Caco-2 (cell line): ENCODE data around the gene SPDYE3. TPM values are rescaled to one million over a fixed set of nuclear protein-coding genes. Genes with fewer than 3 reads are reported as not detected.
"Not testable (repeated sequence)": the region's sequence is repeated elsewhere in the genome, so short reads cannot be mapped to it uniquely, and the experiment has no call there.

Source experiments
- BruUV-seq: library from RNA; stranded (reverse); fragments of 400-500 nt; replicated peaks from 2 replicates; lab custom pipeline; 2021; lab: Mats Ljungman, UMichigan
- CTCF ChIA-PET: fragments of 300-600 bp; sonication (Branson Sonifier 250); formaldehyde crosslinking; loops from one replicate; lab custom pipeline; 2022; ENCODE audit warnings: antibody characterized with exemption; lab: Charles Lee
- POLR2A ChIA-PET: fragments of 300-600 bp; sonication (Branson Sonifier 250); formaldehyde crosslinking; loops from one replicate; lab custom pipeline; 2022; ENCODE audit warnings: antibody characterized with exemption; lab: Charles Lee
- DNase-seq, 2 experiments: peaks; one replicate each; pipeline versions ENCODE4 v3.0.0 to v3.0.0-alpha.2; 2020 to 2022
- H3K27me3 ChIP-seq: replicated peaks from 2 replicates; pipeline ENCODE4 v1.6.0; 2011; ENCODE audit warnings: low read length; ENCODE audit not compliant: control insufficient read depth, insufficient read depth
- H3K36me3 ChIP-seq: 2 replicates; pipeline ENCODE4 v1.5.1; 2011; ENCODE audit warnings: low read length; ENCODE audit not compliant: control insufficient read depth, insufficient read depth
- H3K4me1 ChIP-seq: fragments of 250-450 bp; sonication (Bioruptor Pico); 2 replicates; pipeline ENCODE4 v1.5.1; 2020; ENCODE audit warnings: mild to moderate bottlenecking
- H3K4me3 ChIP-seq: 2 replicates; pipeline ENCODE4 v1.5.1; 2011; ENCODE audit warnings: low read depth, mild to moderate bottlenecking, control low read depth, low read length
- H3K9me3 ChIP-seq: fragments of 250-450 bp; sonication (Bioruptor Pico); 2 replicates; pipeline ENCODE4 v1.5.1; 2020; ENCODE audit warnings: mild to moderate bottlenecking, moderate library complexity
- H3K27ac Mint-ChIP-seq: one replicate; pipeline ENCODE4 v1.8.0; 2022; ENCODE audit warnings: mixed read lengths; ENCODE audit not compliant: unreplicated experiment
- H3K27me3 Mint-ChIP-seq: one replicate; pipeline ENCODE4 v1.8.0; 2022; ENCODE audit warnings: mixed read lengths; ENCODE audit not compliant: insufficient read depth, unreplicated experiment
- H3K36me3 Mint-ChIP-seq: one replicate; pipeline ENCODE4 v1.8.0; 2022; ENCODE audit warnings: mild to moderate bottlenecking, mixed read lengths; ENCODE audit not compliant: insufficient read depth, unreplicated experiment
- H3K4me1 Mint-ChIP-seq: one replicate; pipeline ENCODE4 v1.8.0; 2022; ENCODE audit warnings: low read depth, mixed read lengths; ENCODE audit not compliant: unreplicated experiment
- H3K4me3 Mint-ChIP-seq: one replicate; pipeline ENCODE4 v1.8.0; 2022; ENCODE audit warnings: mild to moderate bottlenecking, moderate library complexity, mixed read lengths; ENCODE audit not compliant: unreplicated experiment
- H3K9me3 Mint-ChIP-seq: one replicate; pipeline ENCODE4 v1.8.0; 2022; ENCODE audit warnings: mixed read lengths; ENCODE audit not compliant: unreplicated experiment
- intact Hi-C: fragments of 100-400 bp; cut with micrococcal nuclease; formaldehyde crosslinking; loops from one replicate; pipeline ENCODE4 v1.10.0; 2022; ENCODE audit not compliant: unreplicated experiment
- total RNA-seq: library from RNA; stranded (reverse); gene quantifications from 2 replicates; pipeline ENCODE4 v1.2.3, GENCODE V29; 2022
- TF ChIP-seq, protein P1 (sequence below), 2 experiments: fragments of 200-600 bp in 1 of 2; IDR thresholded peaks; 1 replicate in 1 of 2; 2 replicates in 1 of 2; pipeline versions ENCODE4 v1.5.1 to v1.8.0; 2011 to 2022; ENCODE audit warnings: antibody characterized with exemption in 1 of 2, control low read depth in 1 of 2, inconsistent platforms in 1 of 2, low read depth in 1 of 2, low read length in 1 of 2, mild to moderate bottlenecking in 1 of 2, moderate library complexity in 1 of 2; ENCODE audit not compliant: insufficient read depth in 1 of 2, severe bottlenecking in 1 of 2, unreplicated experiment in 1 of 2

The SPDYE3 gene
- total RNA-seq, 1 experiment from 2014 or later = not detected

DNA sequence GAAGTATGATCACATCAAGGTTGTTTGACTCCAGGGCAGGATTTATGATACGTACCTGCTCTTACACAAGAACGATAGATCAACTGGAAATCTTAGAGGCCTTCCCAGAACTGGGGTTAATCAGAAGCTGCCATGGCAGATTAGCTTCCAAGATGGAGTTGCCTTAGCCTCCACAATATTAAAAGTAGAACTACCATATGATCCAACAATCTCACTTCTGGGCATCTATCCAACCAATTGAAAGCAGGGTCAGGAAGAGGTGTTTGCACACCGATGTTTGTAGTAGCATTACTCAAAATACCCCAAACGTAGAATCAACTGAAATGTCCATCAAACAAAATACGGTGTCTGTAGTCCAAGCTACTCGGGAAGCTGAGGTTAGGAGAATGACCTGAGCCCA lies 57.0 kb downstream of the SPDYE3 start:
- TF ChIP-seq, protein P1, sequence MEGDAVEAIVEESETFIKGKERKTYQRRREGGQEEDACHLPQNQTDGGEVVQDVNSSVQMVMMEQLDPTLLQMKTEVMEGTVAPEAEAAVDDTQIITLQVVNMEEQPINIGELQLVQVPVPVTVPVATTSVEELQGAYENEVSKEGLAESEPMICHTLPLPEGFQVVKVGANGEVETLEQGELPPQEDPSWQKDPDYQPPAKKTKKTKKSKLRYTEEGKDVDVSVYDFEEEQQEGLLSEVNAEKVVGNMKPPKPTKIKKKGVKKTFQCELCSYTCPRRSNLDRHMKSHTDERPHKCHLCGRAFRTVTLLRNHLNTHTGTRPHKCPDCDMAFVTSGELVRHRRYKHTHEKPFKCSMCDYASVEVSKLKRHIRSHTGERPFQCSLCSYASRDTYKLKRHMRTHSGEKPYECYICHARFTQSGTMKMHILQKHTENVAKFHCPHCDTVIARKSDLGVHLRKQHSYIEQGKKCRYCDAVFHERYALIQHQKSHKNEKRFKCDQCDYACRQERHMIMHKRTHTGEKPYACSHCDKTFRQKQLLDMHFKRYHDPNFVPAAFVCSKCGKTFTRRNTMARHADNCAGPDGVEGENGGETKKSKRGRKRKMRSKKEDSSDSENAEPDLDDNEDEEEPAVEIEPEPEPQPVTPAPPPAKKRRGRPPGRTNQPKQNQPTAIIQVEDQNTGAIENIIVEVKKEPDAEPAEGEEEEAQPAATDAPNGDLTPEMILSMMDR (IDR thresholded peaks at IDR 0.05; ENCODE audit: insufficient read depth in 1 of 2, low read depth in 1 of 2, low read length in 1 of 2, severe bottlenecking in 1 of 2, unreplicated experiment in 1 of 2) = no peak
- Mint-ChIP-seq H3K4me3 (no peak overlapping the region), H3K9me3 (no peaks in the 10 kb centered on the region), H3K27ac (no peak overlapping the region), H3K36me3 (peaks cover 83% of the 10 kb centered on the region), H3K27me3 (no peaks in the 10 kb centered on the region), H3K4me1 (no peaks in the 10 kb centered on the region)
- Histone ChIP-seq H3K4me3 (no peak overlapping the region), H3K27me3 (no peaks in the 10 kb centered on the region), H3K9me3 (no peaks in the 10 kb centered on the region), H3K4me1 (no peaks in the 10 kb centered on the region), H3K36me3 (peaks cover 3% of the 10 kb centered on the region; the same call in 1 of the 2 replicates)
- ChIA-PET CTCF (no interaction called here), POLR2A (no interaction called here)
- DNase-seq = peak in 1 of 2 experiments; percentile 5
- intact Hi-C loops = no loop called here
- no TSS peak for BruUV-seq

DNA sequence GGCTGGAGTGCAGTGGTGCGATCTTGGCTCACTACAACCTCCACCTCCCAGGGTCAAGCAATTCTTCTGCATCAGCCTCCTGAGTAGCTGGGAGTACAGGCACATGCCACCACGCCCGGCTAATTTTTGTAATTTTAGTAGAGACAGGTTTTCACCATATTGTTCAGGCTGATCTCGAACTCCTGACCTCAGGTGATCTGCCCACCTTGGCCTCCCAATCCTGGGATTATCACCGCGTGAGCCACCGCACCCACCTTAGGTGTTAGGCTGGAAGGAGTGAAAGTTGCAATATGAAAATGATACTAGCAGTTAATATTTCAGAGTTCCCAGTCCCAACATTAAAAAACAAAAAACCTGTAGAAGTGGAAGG lies 58.5 kb downstream of the SPDYE3 start:
- H3K36me3 Mint-ChIP-seq = peaks cover 78% of the 10 kb centered on the region
- CTCF ChIA-PET, H3K9me3 Mint-ChIP-seq, H3K27me3 ChIP-seq, H3K4me1 Mint-ChIP-seq, H3K36me3 ChIP-seq, DNase-seq, BruUV-seq, H3K27me3 Mint-ChIP-seq, H3K4me3 ChIP-seq, intact Hi-C loops, H3K9me3 ChIP-seq, H3K4me1 ChIP-seq: not testable (repeated sequence)
- H3K27ac Mint-ChIP-seq = peak overlapping the region; percentile 82
- peak overlapping the region; percentile 44 for H3K4me3 Mint-ChIP-seq
- POLR2A ChIA-PET = interaction anchor here (0.6 kb wide), 1 partner anchor 37 kb away, joined by 3 read pairs; no protein-coding TSS in a partner anchor

DNA sequence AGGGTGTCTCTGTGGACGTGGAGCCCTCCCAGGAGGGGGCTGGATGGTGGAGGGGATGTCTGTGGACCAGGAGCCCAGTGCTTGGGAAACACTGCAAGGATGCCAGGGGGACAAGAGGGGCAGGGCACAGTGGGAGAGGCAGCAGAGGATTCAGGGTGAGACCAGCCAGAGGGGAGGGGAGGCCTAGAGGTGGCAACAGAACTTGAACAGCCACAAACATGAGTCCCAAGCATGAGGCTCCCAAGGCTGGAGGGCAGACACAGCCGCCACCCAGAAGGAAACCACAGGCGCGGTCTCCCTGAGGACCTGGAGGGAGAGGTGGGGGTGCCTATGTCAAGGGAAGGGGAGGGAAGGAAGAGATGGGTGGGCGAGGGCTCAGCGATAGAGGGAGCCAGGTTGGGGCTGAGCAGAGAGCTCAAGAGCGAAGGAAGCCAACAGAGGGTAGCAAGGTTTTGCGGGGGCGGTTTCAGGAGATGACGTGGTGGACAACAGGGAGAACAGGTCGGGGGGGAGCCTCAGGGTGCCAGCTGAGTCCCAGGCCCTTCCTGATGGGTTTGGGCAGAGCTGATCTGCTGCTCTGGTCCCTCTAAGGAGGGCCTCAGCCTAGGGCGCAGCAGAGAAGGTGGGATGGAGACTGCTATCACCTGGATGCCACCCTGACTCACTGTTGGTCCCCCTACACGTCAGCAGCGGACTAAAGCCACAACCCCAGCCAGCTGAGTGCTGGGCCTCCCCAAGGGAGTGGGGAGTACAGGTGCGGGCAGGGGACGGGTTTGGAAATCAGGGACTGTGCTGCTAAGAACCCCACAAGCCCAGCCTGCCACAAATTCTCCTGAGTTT lies 59.1 kb downstream of the SPDYE3 start:
- H3K36me3 ChIP-seq = no peaks in the 10 kb centered on the region
- BruUV-seq = no TSS peak
- no peak for DNase-seq
- H3K27me3 ChIP-seq = no peaks in the 10 kb centered on the region
- H3K4me3 Mint-ChIP-seq = peak overlapping the region; percentile 44
- intact Hi-C loops = no loop called here
- POLR2A ChIA-PET = no interaction called here
- H3K27ac Mint-ChIP-seq = peak overlapping the region; percentile 82
- no peaks in the 10 kb centered on the region for H3K27me3 Mint-ChIP-seq
- CTCF ChIA-PET = no interaction called here
- H3K4me1 ChIP-seq = no peaks in the 10 kb centered on the region
- no peaks in the 10 kb centered on the region for H3K9me3 Mint-ChIP-seq
- TF ChIP-seq, protein P1 (IDR thresholded peaks at IDR 0.05; ENCODE audit: insufficient read depth in 1 of 2, low read depth in 1 of 2, low read length in 1 of 2, severe bottlenecking in 1 of 2, unreplicated experiment in 1 of 2) = no peak
- H3K9me3 ChIP-seq = no peaks in the 10 kb centered on the region
- H3K4me1 Mint-ChIP-seq = no peaks in the 10 kb centered on the region
- no peak overlapping the region for H3K4me3 ChIP-seq
- H3K36me3 Mint-ChIP-seq = peaks cover 78% of the 10 kb centered on the region
